Gastrocnemius medialis (tissue), 4 donors: Measurements from ENCODE around the gene TENM3. TPM values are rescaled to one million over a fixed set of nuclear protein-coding genes. Genes with fewer than 3 reads are reported as not detected.

Experiments used
- ATAC-seq, 2 donors: fragments of 150-250 bp; one replicate each; pipeline ENCODE4 v1.9.1; 2016
- DNase-seq, 2 donors: peaks; one replicate each; pipeline ENCODE4 v3.0.0-alpha.2; 2019
- H3K27ac ChIP-seq, 4 donors: fragments of 200-600 bp; sonication (generic); 1 replicate in 1 of 4; 2 replicates in 3 of 4; pipeline ENCODE4 v1.5.1; 2016 to 2018; ENCODE audit warnings: mild to moderate bottlenecking in 2 of 4, moderate library complexity in 1 of 4
- H3K27me3 ChIP-seq, 3 donors: fragments of 200-600 bp; sonication (generic) in 2 of 3; 1 replicate in 1 of 3; 2 replicates in 2 of 3; pipeline versions ENCODE4 v1.5.1 to v1.6.0; 2016 to 2019; ENCODE audit warnings: mild to moderate bottlenecking in 1 of 3, moderate library complexity in 1 of 3
- H3K36me3 ChIP-seq, 2 donors: fragments of 200-600 bp; sonication (generic) in 1 of 2; one replicate each; pipeline ENCODE4 v1.5.1; 2017 to 2018
- H3K4me1 ChIP-seq, 2 donors: fragments of 200-600 bp; sonication (generic) in 1 of 2; one replicate each; pipeline ENCODE4 v1.5.1; 2016 to 2017; ENCODE audit warnings: mild to moderate bottlenecking in 2 of 2
- H3K4me3 ChIP-seq, 4 donors: fragments of 200-600 bp; sonication (generic) in 3 of 4; 1 replicate in 1 of 4; 2 replicates in 3 of 4; pipeline ENCODE4 v1.5.1; 2016 to 2019; ENCODE audit warnings: mild to moderate bottlenecking in 2 of 4
- H3K9me3 ChIP-seq, 3 donors: fragments of 200-600 bp; sonication (generic) in 2 of 3; 1 replicate in 1 of 3; 2 replicates in 2 of 3; pipeline ENCODE4 v1.5.1; 2016 to 2019
- POLR2A ChIP-seq, 2 donors: fragments of 450-650 bp; IDR thresholded peaks; one replicate each; pipeline ENCODE4 v1.6.1; 2017; ENCODE audit warnings: antibody characterized with exemption in 2 of 2, mild to moderate bottlenecking in 2 of 2, moderate library complexity in 2 of 2
- in situ Hi-C, 4 donors: fragments of 200-750 bp; cut with MboI; loops; one replicate each; pipeline versions ENCODE4 v1.15.0 to v1.8.0; 2017; ENCODE audit warnings: low sequenced_read_pairs in 4 of 4
- intact Hi-C: fragments of 100-400 bp; cut with DNase I; formaldehyde crosslinking; loops from one replicate; pipeline ENCODE4 v1.15.1; 2023; ENCODE audit warnings: low total_unique reads
- total RNA-seq, 4 donors: library from RNA; depleted of rRNA; stranded (reverse); fragments of >200 nt; gene quantifications; one replicate each; pipeline versions ENCODE4 v1.1.0 to v1.2.3, GENCODE V29; 2016
- TF ChIP-seq, protein P1 (sequence below), 5 experiments: fragments of 450-650 bp in 3 of 5; fragments of 200-600 bp in 2 of 5; sonication (generic) in 2 of 5; IDR thresholded peaks in 4 of 5; conservative IDR thresholded peaks in 1 of 5; 1 replicate in 4 of 5; 2 replicates in 1 of 5; pipeline ENCODE4 v1.5.1; 2016 to 2019; ENCODE audit warnings: antibody characterized with exemption in 5 of 5, mild to moderate bottlenecking in 3 of 5, moderate library complexity in 3 of 5

The TENM3 gene
- total RNA-seq, 4 donors from 2014 or later = 8.3 to 16.2 (median 12.3) TPM

DNA sequence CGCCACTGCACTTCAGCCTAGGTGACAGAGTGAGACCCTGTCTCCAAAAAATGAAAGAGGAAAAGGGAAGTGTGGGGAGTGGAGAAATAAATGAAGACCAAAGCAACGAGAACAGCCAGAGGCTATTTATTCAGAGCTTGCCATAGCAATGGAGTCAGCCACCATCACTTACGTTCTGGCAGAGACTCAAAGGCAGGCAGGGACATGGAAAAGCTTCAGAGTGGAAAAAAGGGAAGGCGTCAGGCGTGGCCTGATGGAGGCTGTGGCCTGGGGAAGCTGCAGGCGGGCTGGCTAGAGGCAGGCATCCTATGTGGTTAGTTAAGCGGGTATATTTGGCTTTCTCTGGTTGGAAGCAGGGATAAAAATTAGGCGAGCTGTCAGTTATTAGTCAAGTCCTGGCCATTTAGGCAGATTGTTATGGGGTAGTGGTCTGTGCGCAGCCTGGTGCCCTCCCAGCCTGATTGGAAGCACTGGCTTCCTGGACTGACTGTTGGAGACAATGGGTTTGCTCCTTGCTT is 600.7 kb downstream of the TENM3 start:
- in situ Hi-C loops (no loop called here), intact Hi-C loops (no loop called here)
- Histone ChIP-seq H3K27me3 (no peaks in the 10 kb centered on the region), H3K4me1 (no peaks in the 10 kb centered on the region), H3K27ac (no peak overlapping the region), H3K9me3 (no peaks in the 10 kb centered on the region), H3K4me3 (no peak overlapping the region), H3K36me3 (no peaks in the 10 kb centered on the region)
- DNase-seq = no peak
- no peak for TF ChIP-seq POLR2A (IDR thresholded peaks at IDR 0.05)
- TF ChIP-seq, protein P1, sequence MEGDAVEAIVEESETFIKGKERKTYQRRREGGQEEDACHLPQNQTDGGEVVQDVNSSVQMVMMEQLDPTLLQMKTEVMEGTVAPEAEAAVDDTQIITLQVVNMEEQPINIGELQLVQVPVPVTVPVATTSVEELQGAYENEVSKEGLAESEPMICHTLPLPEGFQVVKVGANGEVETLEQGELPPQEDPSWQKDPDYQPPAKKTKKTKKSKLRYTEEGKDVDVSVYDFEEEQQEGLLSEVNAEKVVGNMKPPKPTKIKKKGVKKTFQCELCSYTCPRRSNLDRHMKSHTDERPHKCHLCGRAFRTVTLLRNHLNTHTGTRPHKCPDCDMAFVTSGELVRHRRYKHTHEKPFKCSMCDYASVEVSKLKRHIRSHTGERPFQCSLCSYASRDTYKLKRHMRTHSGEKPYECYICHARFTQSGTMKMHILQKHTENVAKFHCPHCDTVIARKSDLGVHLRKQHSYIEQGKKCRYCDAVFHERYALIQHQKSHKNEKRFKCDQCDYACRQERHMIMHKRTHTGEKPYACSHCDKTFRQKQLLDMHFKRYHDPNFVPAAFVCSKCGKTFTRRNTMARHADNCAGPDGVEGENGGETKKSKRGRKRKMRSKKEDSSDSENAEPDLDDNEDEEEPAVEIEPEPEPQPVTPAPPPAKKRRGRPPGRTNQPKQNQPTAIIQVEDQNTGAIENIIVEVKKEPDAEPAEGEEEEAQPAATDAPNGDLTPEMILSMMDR (IDR thresholded peaks at IDR 0.05 in 4 of 5, conservative IDR thresholded peaks at IDR 0.05 in 1 of 5) = no peak
- no peak for ATAC-seq

DNA sequence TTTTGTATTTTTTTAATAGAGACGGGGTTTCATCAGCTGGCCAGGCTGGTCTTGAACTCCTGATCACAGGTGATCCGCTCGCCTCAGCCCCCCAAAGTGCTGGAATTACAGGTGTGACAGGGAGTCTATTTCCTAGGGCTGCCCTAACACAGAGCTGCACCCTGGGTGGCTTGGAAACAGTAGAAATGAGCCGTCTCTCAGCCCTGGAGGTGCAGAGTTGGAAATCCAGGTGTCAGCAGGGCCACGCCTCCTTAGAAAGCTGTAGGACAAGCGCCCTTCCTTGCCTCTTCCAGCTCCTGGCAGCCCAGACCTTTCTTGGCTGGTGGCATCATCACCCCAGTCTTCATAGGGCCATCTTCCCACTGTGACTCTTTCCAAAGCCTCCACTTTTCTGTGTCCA is 602.4 kb downstream of the TENM3 start:
- Histone ChIP-seq H3K4me3 (no peak overlapping the region), H3K4me1 (no peaks in the 10 kb centered on the region), H3K27me3 (no peaks in the 10 kb centered on the region), H3K27ac (no peak overlapping the region), H3K9me3 (no peaks in the 10 kb centered on the region), H3K36me3 (no peaks in the 10 kb centered on the region)
- in situ Hi-C loops (no loop called here), intact Hi-C loops (no loop called here)
- no peak for ATAC-seq
- TF ChIP-seq POLR2A (IDR thresholded peaks at IDR 0.05) = no peak
- TF ChIP-seq, protein P1 (IDR thresholded peaks at IDR 0.05 in 4 of 5, conservative IDR thresholded peaks at IDR 0.05 in 1 of 5) = no peak
- DNase-seq = no peak

DNA sequence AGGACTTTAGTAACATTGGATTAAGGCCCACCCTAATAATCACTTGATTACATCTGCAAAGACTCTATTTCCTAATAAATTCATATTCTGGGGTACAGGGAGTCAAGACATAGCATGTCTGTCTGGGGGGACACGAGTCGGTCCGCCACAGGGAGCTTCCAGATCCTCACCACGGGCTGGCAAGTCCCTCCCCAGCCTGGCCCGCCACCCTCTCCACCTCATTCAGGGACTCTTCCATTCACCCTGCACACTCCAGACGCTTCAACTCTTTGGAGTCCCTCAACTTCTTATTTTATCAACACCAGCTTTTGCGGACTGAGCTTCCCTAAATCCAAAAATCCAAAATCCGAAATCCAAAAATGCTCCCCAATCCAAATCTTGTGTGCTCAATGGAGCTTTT is 602.8 kb downstream of the TENM3 start:
- Histone ChIP-seq H3K4me3 (no peak overlapping the region), H3K27ac (no peak overlapping the region), H3K4me1 (no peaks in the 10 kb centered on the region), H3K27me3 (no peaks in the 10 kb centered on the region), H3K36me3 (no peaks in the 10 kb centered on the region), H3K9me3 (no peaks in the 10 kb centered on the region)
- no peak for TF ChIP-seq POLR2A (IDR thresholded peaks at IDR 0.05)
- TF ChIP-seq, protein P1 (IDR thresholded peaks at IDR 0.05 in 4 of 5, conservative IDR thresholded peaks at IDR 0.05 in 1 of 5) = no peak
- ATAC-seq (no peak), DNase-seq (no peak)
- in situ Hi-C loops = no loop called here
- intact Hi-C loops = no loop called here

DNA sequence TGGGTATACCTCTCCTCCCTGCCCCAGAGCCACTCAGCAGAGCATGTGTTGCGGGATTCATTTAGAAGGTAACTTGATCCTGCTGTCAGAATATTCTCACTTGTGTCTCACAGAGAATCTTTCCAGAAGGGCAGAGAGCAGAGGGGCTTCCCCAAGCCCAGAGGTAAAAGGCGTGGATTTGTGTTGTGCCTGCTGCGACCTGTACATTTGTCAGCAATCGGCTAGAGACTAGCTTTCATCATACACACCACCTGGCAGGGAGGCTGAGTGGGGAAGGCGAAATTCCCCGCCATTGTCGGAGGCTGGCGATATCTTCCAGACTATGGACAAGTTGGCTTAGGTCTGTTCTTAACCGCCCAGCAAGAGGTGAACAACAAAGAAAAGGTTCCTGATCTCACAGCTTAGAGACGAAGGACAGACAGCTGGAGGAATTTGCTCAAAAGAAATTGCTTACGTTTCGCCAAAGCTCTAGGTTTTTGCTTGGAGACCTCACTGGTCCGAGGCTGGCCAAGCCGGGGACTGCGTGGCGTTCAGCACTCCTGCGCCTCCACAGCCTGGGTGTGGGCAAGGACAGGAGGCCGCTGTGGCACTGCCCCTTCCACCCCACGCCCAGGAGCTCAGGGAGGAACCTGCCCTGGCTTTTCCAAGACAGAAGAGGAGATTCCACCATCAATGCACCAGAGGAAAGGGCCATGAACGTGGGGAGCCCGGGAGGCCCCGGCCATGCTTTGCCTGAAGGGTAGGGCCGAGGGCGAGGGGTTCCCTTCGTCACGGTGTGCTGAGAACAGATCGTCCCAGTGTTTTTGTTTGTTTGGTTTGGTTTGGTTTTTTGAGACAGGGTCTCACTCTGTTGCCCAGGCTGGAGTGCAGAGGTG is 604.6 kb downstream of the TENM3 start:
- Histone ChIP-seq H3K27ac (no peak overlapping the region), H3K36me3 (no peaks in the 10 kb centered on the region), H3K4me3 (no peak overlapping the region), H3K27me3 (no peaks in the 10 kb centered on the region), H3K9me3 (no peaks in the 10 kb centered on the region), H3K4me1 (no peaks in the 10 kb centered on the region)
- in situ Hi-C loops = no loop called here
- intact Hi-C loops = no loop called here
- DNase-seq (no peak), ATAC-seq (no peak)
- TF ChIP-seq POLR2A (IDR thresholded peaks at IDR 0.05) = no peak
- TF ChIP-seq, protein P1 (IDR thresholded peaks at IDR 0.05 in 4 of 5, conservative IDR thresholded peaks at IDR 0.05 in 1 of 5) = no peak
